ENCODE measurements around the gene C10orf67.

- TF ChIP-seq CTCF (conservative IDR thresholded peaks at IDR 0.05; ENCODE audit: low read length) (no peak), EZH2phosphoT487 (IDR thresholded peaks at IDR 0.05; ENCODE audit: borderline replicate concordance, low read depth, low read length) (no peak)
Measured at GRCh38 chr10:23359692-23360380, 15.2 kb upstream of the C10orf67 start.

Measured in OCI-LY7 (cell line).